Keratinocyte (primary cell): ENCODE results near the gene LPAR6. TPM values are rescaled to one million over a fixed set of nuclear protein-coding genes. Genes with fewer than 3 reads are reported as not detected.

Experiments used
- DNase-seq: peaks from one replicate; pipeline ENCODE4 v3.0.0-alpha.2; 2011; ENCODE audit warnings: low read depth, missing footprints, low spot score
- FAIRE-seq: peaks from 2 replicates; lab custom pipeline; 2011; peaks lifted over from hg19 to GRCh38; lab: Jason Lieb, UNC
- H2AFZ ChIP-seq: 2 replicates; pipeline ENCODE4 v1.6.0; 2012; ENCODE audit warnings: low read length, control low read depth, inconsistent platforms; ENCODE audit not compliant: control insufficient read depth
- H3K27ac ChIP-seq: 2 replicates; pipeline ENCODE4 v1.5.1; 2011; ENCODE audit warnings: low read length; ENCODE audit not compliant: control insufficient read depth, insufficient read depth
- H3K27me3 ChIP-seq: 3 replicates; pipeline ENCODE4 v1.6.0; 2011; ENCODE audit warnings: low read length; ENCODE audit not compliant: control insufficient read depth, insufficient read depth; ENCODE audit errors: extremely low read depth
- H3K36me3 ChIP-seq, 2 experiments: 2 replicates in 1 of 2; 3 replicates in 1 of 2; pipeline ENCODE4 v1.5.1; 2011; ENCODE audit warnings: low read length in 2 of 2, mild to moderate bottlenecking in 1 of 2; ENCODE audit not compliant: control insufficient read depth in 2 of 2, insufficient read depth in 2 of 2; ENCODE audit errors: extremely low read depth in 1 of 2
- H3K4me1 ChIP-seq: 3 replicates; pipeline ENCODE4 v1.5.1; 2011; ENCODE audit warnings: low read length; ENCODE audit not compliant: control insufficient read depth, insufficient read depth; ENCODE audit errors: extremely low read depth
- H3K4me2 ChIP-seq: 3 replicates; pipeline ENCODE4 v1.6.0; 2011; ENCODE audit warnings: low read depth, low read length; ENCODE audit not compliant: control insufficient read depth, insufficient read depth; ENCODE audit errors: extremely low read depth
- H3K4me3 ChIP-seq, 3 experiments: fragments of 200-600 bp in 1 of 3; sonication (generic) in 1 of 3; 2 replicates in 2 of 3; 3 replicates in 1 of 3; pipeline ENCODE4 v1.5.1; 2011 to 2016; ENCODE audit warnings: low read length in 3 of 3, mild to moderate bottlenecking in 3 of 3, control low read depth in 2 of 3, inconsistent platforms in 1 of 3, low read depth in 1 of 3, mixed read lengths in 1 of 3, mixed run types in 1 of 3, moderate library complexity in 1 of 3; ENCODE audit not compliant: control insufficient read depth in 2 of 3, insufficient read depth in 2 of 3; ENCODE audit errors: extremely low read depth in 1 of 3
- H3K79me2 ChIP-seq: 2 replicates; pipeline ENCODE4 v1.6.0; 2012; ENCODE audit warnings: low read length; ENCODE audit not compliant: control insufficient read depth, insufficient read depth
- H3K9ac ChIP-seq: 3 replicates; pipeline ENCODE4 v1.6.0; 2011; ENCODE audit warnings: low read length; ENCODE audit not compliant: control insufficient read depth, insufficient read depth; ENCODE audit errors: extremely low read depth
- H3K9me1 ChIP-seq: 3 replicates; pipeline ENCODE4 v1.6.0; 2011; ENCODE audit warnings: low read length; ENCODE audit not compliant: control insufficient read depth, insufficient read depth; ENCODE audit errors: extremely low read depth
- H3K9me3 ChIP-seq: 2 replicates; pipeline ENCODE4 v1.5.1; 2012; ENCODE audit warnings: low read depth, low read length; ENCODE audit not compliant: control insufficient read depth
- H4K20me1 ChIP-seq: 3 replicates; pipeline ENCODE4 v1.6.0; 2011; ENCODE audit warnings: low read length; ENCODE audit not compliant: control insufficient read depth, insufficient read depth; ENCODE audit errors: extremely low read depth
- EZH2 ChIP-seq: IDR thresholded peaks from one replicate; pipeline ENCODE4 v1.6.1; 2012; ENCODE audit warnings: inconsistent platforms, mild to moderate bottlenecking, low read length, moderate library complexity
- dilution Hi-C: fragments of 300-500 bp; cut with MboI; formaldehyde crosslinking; loops from one replicate; pipeline ENCODE4 v1.7.0; 2020; ENCODE audit warnings: low sequenced_read_pairs; ENCODE audit not compliant: extremely low pct_ligation_motif_present
- polyA plus RNA-seq, 5 experiments: library from polyadenylated mRNA; depleted of rRNA in 3 of 5; stranded (reverse) in 3 of 5; stranded (forward) in 1 of 5; unstranded in 1 of 5; fragments of >200 nt; gene quantifications; 1 replicate in 1 of 5; 2 replicates in 3 of 5; 3 replicates in 1 of 5; pipeline versions ENCODE4 v1.2.1 to v1.2.3, GENCODE V29; 2011 to 2012; ENCODE audit warnings: missing spikeins in 2 of 5, low read depth in 1 of 5, low replicate concordance in 1 of 5
- TF ChIP-seq, protein P1 (sequence below), 3 experiments: IDR thresholded peaks in 1 of 3; conservative IDR thresholded peaks in 1 of 3; optimal IDR thresholded peaks in 1 of 3; 2 replicates in 2 of 3; 3 replicates in 1 of 3; pipeline versions ENCODE3 to v1.5.1; 2011; ENCODE audit warnings: low read length in 3 of 3, mild to moderate bottlenecking in 3 of 3, moderate library complexity in 2 of 3, control low read depth in 1 of 3, inconsistent platforms in 1 of 3; ENCODE audit not compliant: insufficient read depth in 2 of 3; ENCODE audit errors: extremely low read depth in 1 of 3

Gene LPAR6
- polyA plus RNA-seq, 1 donor (not counting 4 experiments of a cell fraction or from before 2014, with no cell fraction given) = 20.0 TPM

GRCh38 chr13:48393698-48394085 lies 19.2 kb downstream of the LPAR6 start:
- DNase-seq = no peak
- H3K36me3 ChIP-seq = peaks cover 0 to 3% of the 10 kb centered on the region in 2 experiments
- peaks cover 10% of the 10 kb centered on the region for H3K4me1 ChIP-seq
- no peak overlapping the region for H3K4me2 ChIP-seq
- H2AFZ ChIP-seq = no peak overlapping the region
- H3K9me3 ChIP-seq = no peaks in the 10 kb centered on the region
- no peak overlapping the region for H3K4me3 ChIP-seq
- no peaks in the 10 kb centered on the region for H3K79me2 ChIP-seq
- no peaks in the 10 kb centered on the region for H3K27me3 ChIP-seq
- H3K27ac ChIP-seq = no peak overlapping the region
- no peak for FAIRE-seq
- TF ChIP-seq EZH2 = no peak
- TF ChIP-seq, protein P1, sequence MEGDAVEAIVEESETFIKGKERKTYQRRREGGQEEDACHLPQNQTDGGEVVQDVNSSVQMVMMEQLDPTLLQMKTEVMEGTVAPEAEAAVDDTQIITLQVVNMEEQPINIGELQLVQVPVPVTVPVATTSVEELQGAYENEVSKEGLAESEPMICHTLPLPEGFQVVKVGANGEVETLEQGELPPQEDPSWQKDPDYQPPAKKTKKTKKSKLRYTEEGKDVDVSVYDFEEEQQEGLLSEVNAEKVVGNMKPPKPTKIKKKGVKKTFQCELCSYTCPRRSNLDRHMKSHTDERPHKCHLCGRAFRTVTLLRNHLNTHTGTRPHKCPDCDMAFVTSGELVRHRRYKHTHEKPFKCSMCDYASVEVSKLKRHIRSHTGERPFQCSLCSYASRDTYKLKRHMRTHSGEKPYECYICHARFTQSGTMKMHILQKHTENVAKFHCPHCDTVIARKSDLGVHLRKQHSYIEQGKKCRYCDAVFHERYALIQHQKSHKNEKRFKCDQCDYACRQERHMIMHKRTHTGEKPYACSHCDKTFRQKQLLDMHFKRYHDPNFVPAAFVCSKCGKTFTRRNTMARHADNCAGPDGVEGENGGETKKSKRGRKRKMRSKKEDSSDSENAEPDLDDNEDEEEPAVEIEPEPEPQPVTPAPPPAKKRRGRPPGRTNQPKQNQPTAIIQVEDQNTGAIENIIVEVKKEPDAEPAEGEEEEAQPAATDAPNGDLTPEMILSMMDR (optimal IDR thresholded peaks at IDR 0.05 in 1 of 3, IDR thresholded peaks at IDR 0.05 in 1 of 3, conservative IDR thresholded peaks at IDR 0.05 in 1 of 3; ENCODE audit: extremely low read depth in 1 of 3, insufficient read depth in 2 of 3, low read length in 3 of 3) = no peak
- no peaks in the 10 kb centered on the region for H3K9me1 ChIP-seq
- H3K9ac ChIP-seq = no peak overlapping the region
- dilution Hi-C loops = no loop called here
- no peaks in the 10 kb centered on the region for H4K20me1 ChIP-seq

DNA sequence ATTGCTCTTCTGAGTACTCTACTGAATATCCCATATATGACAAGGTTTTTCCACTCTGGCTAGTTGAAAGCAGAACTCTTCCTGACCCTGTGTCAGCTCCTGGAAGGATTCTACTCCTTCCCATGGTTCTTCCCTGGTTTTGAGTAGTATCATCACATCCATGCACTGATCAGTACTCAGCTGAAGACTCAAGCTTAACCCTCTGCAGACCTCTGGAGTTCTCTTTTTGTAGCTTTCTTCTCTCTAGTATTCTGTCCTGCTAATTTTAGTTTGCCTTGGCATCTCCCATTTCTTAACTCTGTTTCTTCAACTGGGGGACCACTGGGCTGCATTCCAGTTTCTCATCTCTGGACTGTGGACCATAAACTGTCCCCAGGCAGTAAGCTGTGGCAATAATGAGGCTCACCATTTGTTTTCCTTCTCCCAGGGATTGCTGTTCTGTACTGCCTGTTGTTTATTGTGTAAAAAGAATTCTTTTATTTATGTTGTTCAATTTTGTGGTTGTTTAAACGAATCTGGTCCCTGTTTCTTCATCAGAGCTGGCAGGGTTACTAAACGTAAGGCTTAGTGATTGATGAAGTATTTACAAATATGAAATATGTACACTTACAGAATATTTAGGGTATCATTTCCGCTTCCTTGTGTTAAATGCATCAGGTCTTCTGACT lies 19.7 kb downstream of the LPAR6 start:
- no peak overlapping the region for H3K4me2 ChIP-seq
- H3K27me3 ChIP-seq = no peaks in the 10 kb centered on the region
- H3K79me2 ChIP-seq = no peaks in the 10 kb centered on the region
- no peak for TF ChIP-seq EZH2
- TF ChIP-seq, protein P1 (optimal IDR thresholded peaks at IDR 0.05 in 1 of 3, IDR thresholded peaks at IDR 0.05 in 1 of 3, conservative IDR thresholded peaks at IDR 0.05 in 1 of 3; ENCODE audit: extremely low read depth in 1 of 3, insufficient read depth in 2 of 3, low read length in 3 of 3) = no peak
- H3K9ac ChIP-seq = no peak overlapping the region
- H4K20me1 ChIP-seq = no peaks in the 10 kb centered on the region
- no peak overlapping the region for H3K4me3 ChIP-seq
- no peak for FAIRE-seq
- dilution Hi-C loops = no loop called here
- DNase-seq = no peak
- no peaks in the 10 kb centered on the region for H3K9me3 ChIP-seq
- no peak overlapping the region for H3K27ac ChIP-seq
- H3K36me3 ChIP-seq = peaks cover 0 to 3% of the 10 kb centered on the region in 2 experiments
- peaks cover 5% of the 10 kb centered on the region for H3K4me1 ChIP-seq
- no peak overlapping the region for H2AFZ ChIP-seq
- H3K9me1 ChIP-seq = no peaks in the 10 kb centered on the region
